Iris pigment epithelial cell (primary cell): ENCODE data around the gene NDUFS8.

Experiments used
- DNase-seq: peaks from one replicate; pipeline ENCODE4 v3.0.0-alpha.2; 2011; ENCODE audit warnings: low read depth

Gene NDUFS8

GRCh38 chr11:68036717-68037239 is 6.3 kb downstream of the NDUFS8 start:
- DNase-seq, result no peak

GRCh38 chr11:68037411-68038225 is 7.1 kb downstream of the NDUFS8 start:
- no peak for DNase-seq

GRCh38 chr11:68038226-68038717 is 7.8 kb downstream of the NDUFS8 start:
- no peak for DNase-seq

GRCh38 chr11:68038718-68039525 is 8.4 kb downstream of the NDUFS8 start, which contains the start of gene TCIRG1:
Gene TCIRG1, plus strand, starts transcription at chr11:68039025. Its CDS starts 2,247 bp downstream, at chr11:68041272.
- DNase-seq, result peak; percentile 74

- no peak for DNase-seq
Observed at GRCh38 chr11:68039526-68040086, 9.1 kb downstream of the NDUFS8 start.

- DNase-seq, result peak; percentile 72
Observed at GRCh38 chr11:68040101-68040956, 9.8 kb downstream of the NDUFS8 start.

GRCh38 chr11:68040957-68041591 is 10.6 kb downstream of the NDUFS8 start:
- no peak for DNase-seq

GRCh38 chr11:68041617-68042218 is 11.2 kb downstream of the NDUFS8 start:
- no peak for DNase-seq

- DNase-seq, result no peak
Observed at GRCh38 chr11:68042219-68043028, 11.9 kb downstream of the NDUFS8 start.

DNA sequence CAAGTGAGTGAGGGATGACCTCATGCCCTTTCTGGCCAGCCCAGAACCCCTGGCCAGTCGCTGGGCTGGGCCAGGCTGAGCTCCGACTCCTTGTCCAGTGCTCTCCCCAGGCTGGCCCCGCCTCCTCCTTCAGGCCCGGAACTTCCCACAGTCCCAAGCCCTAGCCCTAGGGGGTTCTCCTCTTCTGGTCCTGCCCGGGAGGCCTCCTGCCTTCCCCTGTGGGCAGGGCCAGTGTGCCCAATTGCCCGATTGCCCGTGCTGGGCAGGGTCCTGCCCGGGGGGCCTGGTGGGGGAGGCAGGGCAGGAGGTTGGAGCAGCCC is 12.5 kb downstream of the NDUFS8 start:
- no peak for DNase-seq

- DNase-seq, result peak; percentile 78
Observed at GRCh38 chr11:68043349-68044144, 13.1 kb downstream of the NDUFS8 start.

DNA sequence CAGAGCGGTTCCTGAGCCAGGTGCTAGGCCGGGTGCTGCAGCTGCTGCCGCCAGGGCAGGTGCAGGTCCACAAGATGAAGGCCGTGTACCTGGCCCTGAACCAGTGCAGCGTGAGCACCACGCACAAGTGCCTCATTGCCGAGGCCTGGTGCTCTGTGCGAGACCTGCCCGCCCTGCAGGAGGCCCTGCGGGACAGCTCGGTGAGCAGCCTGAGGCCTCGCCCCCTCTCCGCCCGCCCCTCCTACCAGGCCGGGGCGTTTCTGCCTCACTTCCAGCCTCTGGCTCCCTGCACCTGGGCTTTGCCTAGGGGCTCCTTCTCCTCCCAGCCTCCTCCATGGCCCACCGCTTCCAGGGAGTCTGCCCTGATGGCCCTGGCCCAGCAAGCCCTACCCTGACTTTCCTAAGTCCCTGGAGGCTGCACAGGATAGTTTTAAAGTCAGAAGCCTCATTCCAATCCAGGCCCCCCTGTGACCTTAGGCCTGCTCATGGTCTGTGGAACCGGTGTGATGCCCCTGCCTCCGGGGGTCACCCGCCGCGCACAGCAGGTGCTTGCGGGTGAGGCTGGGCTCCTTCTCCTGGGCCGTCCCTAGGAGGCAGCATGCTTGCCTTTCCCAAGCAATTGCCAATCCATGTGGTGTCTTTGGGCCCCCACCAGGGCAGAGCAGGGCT is 13.8 kb downstream of the NDUFS8 start:
- no peak for DNase-seq

DNA sequence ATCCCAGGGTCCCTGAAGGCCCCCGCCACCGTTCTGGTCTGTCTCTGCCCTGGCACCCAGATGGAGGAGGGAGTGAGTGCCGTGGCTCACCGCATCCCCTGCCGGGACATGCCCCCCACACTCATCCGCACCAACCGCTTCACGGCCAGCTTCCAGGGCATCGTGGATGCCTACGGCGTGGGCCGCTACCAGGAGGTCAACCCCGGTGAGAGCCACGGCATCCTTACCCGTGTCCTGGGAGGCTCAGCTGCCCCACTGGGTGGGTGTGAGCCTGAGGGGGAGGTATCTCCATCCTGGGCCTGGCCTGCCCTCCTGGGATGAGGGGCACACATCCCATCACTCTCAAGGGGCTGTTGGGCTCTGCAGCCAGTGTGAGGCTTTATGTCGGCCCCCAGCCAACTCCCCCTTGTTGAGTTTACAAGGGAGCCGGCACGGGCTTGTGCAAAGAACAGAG is 14.4 kb downstream of the NDUFS8 start:
- DNase-seq, result no peak

DNA sequence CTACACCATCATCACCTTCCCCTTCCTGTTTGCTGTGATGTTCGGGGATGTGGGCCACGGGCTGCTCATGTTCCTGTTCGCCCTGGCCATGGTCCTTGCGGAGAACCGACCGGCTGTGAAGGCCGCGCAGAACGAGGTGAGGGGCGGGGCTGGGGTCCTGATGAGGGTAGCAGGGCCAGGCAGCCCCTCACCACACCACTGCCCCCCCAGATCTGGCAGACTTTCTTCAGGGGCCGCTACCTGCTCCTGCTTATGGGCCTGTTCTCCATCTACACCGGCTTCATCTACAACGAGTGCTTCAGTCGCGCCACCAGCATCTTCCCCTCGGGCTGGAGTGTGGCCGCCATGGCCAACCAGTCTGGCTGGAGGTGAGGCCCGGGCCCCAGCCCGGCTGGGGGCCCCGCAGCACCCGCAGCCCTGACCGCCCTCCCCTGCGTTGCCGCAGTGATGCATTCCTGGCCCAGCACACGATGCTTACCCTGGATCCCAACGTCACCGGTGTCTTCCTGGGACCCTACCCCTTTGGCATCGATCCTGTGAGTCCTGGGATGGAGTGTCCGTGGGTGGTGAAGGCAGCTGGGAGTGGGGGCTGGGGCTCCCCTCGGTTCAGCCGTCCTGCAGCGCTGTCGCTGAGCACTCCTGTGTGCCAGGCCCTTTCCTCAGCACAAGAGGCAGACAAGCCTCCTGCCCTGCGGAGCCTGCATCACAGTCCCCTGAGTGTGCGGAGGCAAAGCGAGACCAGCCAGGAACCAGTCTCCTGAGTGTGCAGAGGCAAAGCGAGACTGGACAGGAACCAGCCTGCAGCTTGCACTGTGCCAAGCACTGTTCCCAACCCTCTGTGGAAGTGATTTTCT is 17.2 kb downstream of the NDUFS8 start:
- DNase-seq, result no peak

- no peak for DNase-seq
Observed at GRCh38 chr11:68048681-68049508, 18.4 kb downstream of the NDUFS8 start.
